ENCODE results near the gene ACP2.

Gene ACP2

DNA sequence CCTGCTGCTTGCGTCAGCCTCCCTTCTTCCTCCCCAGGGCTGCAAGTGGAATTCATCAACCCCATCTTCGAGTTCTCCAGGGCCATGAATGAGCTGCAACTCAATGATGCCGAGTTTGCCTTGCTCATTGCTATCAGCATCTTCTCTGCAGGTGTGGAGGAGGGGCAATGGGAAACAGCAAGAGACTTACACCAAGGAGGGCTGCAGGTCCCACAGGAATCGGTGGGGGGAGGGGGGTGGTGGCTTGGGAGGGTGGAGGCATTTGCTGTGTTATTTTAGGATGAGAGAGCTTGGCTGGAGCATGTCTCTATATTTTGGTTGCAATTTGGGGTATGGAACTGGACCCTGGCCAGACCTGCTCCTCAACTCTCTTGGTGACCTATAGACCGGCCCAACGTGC lies 19.3 kb upstream of the ACP2 start:
- peak overlapping the region; percentile 84 for H3K9ac ChIP-seq (ENCODE audit: low read length)
- H3K27me3 ChIP-seq (replicated peaks; ENCODE audit: control insufficient read depth, insufficient read depth, low read length) = no peaks in the 10 kb centered on the region
- H3K9me3 ChIP-seq (ENCODE audit: control insufficient read depth, low read length) = no peaks in the 10 kb centered on the region
- H3K4me1 ChIP-seq (ENCODE audit: control insufficient read depth, insufficient read depth, low read length) = peaks cover 43% of the 10 kb centered on the region
- H3K36me3 ChIP-seq (ENCODE audit: control insufficient read depth, insufficient read depth, low read length, severe bottlenecking) = peaks cover 39% of the 10 kb centered on the region
- no peak overlapping the region for H3K4me3 ChIP-seq (ENCODE audit: low read length)
- no peak for DNase-seq (ENCODE audit: low read depth)

DNA sequence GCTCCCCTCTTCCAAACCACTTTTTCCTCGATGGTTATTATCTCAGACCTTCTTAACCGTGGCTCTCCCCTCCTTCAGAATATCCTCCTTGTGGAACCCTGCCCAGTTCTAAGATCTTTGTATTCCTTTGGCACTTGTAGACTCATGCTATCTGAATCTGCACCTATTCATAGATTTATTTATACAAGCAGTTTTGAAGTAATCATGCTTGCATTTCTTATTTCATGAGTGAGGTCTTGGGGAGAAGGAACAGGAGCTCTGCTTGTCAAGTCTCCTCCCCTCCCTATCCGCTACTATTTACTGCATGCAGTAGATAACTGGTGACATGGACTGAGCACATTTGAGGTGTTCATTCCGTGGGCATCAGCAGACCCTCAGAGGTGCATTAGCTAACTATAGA lies 15.9 kb upstream of the ACP2 start:
- Histone ChIP-seq H3K9ac (ENCODE audit: low read length) (no peak overlapping the region), H3K27me3 (replicated peaks; ENCODE audit: control insufficient read depth, insufficient read depth, low read length) (no peaks in the 10 kb centered on the region), H3K36me3 (ENCODE audit: control insufficient read depth, insufficient read depth, low read length, severe bottlenecking) (peaks cover 48% of the 10 kb centered on the region), H3K9me3 (ENCODE audit: control insufficient read depth, low read length) (no peaks in the 10 kb centered on the region), H3K4me1 (ENCODE audit: control insufficient read depth, insufficient read depth, low read length) (peaks cover 36% of the 10 kb centered on the region), H3K4me3 (ENCODE audit: low read length) (peak overlapping the region; percentile 30)
- no peak for DNase-seq (ENCODE audit: low read depth)

DNA sequence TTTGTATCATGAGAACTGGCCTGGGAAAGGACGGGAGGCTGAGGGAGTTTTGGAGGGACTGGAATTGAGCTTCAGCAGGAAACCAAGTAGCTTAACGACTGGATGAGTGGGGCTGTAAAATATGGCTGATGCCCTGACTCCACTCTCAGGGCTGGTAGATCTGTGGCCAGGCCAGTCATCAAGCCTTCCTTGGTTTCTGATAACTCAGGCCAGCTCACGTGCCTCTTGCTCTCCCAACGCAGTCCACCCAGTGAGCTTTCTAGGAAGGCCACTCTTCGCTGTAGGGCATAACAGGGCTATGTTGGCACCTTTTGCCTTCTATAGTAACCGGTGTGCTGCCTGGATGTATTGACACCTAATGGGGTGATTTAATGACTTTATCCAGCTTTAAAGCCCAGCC lies 15.5 kb upstream of the ACP2 start:
- no peak overlapping the region for H3K9ac ChIP-seq (ENCODE audit: low read length)
- H3K36me3 ChIP-seq (ENCODE audit: control insufficient read depth, insufficient read depth, low read length, severe bottlenecking) = peaks cover 48% of the 10 kb centered on the region
- peaks cover 38% of the 10 kb centered on the region for H3K4me1 ChIP-seq (ENCODE audit: control insufficient read depth, insufficient read depth, low read length)
- no peak for DNase-seq (ENCODE audit: low read depth)
- H3K9me3 ChIP-seq (ENCODE audit: control insufficient read depth, low read length) = no peaks in the 10 kb centered on the region
- H3K27me3 ChIP-seq (replicated peaks; ENCODE audit: control insufficient read depth, insufficient read depth, low read length) = no peaks in the 10 kb centered on the region
- peak overlapping the region; percentile 30 for H3K4me3 ChIP-seq (ENCODE audit: low read length)

DNA sequence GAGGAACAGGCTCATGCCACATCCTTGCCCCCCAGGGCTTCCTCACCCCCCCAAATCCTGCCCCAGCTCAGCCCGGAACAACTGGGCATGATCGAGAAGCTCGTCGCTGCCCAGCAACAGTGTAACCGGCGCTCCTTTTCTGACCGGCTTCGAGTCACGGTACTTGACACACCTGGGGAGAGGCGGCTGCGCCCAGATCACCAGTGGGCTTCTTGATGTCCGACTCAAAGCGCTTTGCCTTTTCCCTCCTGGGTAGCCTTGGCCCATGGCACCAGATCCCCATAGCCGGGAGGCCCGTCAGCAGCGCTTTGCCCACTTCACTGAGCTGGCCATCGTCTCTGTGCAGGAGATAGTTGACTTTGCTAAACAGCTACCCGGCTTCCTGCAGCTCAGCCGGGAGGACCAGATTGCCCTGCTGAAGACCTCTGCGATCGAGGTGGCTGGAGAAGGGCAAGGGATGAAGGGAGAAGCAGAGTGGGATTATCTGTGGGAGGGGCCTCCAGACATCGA lies 12.7 kb upstream of the ACP2 start:
- H3K9me3 ChIP-seq (ENCODE audit: control insufficient read depth, low read length) = no peaks in the 10 kb centered on the region
- H3K4me3 ChIP-seq (ENCODE audit: low read length) = peak overlapping the region; percentile 59
- H3K4me1 ChIP-seq (ENCODE audit: control insufficient read depth, insufficient read depth, low read length) = peaks cover 47% of the 10 kb centered on the region
- peak overlapping the region; percentile 42 for H3K9ac ChIP-seq (ENCODE audit: low read length)
- H3K36me3 ChIP-seq (ENCODE audit: control insufficient read depth, insufficient read depth, low read length, severe bottlenecking) = peaks cover 29% of the 10 kb centered on the region
- no peak for DNase-seq (ENCODE audit: low read depth)
- H3K27me3 ChIP-seq (replicated peaks; ENCODE audit: control insufficient read depth, insufficient read depth, low read length) = no peaks in the 10 kb centered on the region

GRCh38 chr11:47260366-47260765 lies 11.8 kb upstream of the ACP2 start:
- H3K9ac ChIP-seq (ENCODE audit: low read length) = peak overlapping the region; percentile 89

DNA sequence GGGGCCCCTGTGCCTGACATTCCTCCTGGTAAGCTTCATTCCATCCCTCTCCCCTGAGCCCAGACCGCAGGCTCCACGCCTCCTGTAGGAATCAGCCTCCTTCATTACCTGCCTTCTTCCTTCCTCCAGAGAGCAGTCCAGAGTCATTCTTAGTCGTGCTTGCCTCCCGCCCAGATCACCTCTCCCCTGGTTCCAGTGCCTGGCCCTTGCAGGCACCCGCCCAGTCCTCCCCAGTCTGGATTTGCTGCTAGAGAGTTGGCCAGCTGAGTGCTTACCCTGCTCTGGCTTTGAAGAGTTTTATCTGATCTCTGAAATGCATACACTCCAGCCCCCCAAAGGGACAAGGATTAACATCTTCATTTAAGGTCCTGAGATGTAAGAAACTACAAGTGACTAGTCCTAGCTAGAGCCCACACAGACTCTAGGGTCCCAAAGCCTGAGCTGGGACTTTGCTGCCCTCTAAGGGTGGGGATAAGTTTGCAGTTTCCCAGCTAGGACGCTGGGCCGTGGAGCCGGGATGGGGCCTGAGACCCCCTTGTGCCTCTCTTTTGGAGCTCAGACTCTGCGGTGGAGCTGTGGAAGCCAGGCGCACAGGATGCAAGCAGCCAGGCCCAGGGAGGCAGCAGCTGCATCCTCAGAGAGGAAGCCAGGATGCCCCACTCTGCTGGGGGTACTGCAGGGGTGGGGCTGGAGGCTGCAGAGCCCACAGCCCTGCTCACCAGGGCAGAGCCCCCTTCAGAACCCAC lies 10.8 kb upstream of the ACP2 start:
- H3K9ac ChIP-seq (ENCODE audit: low read length) = peak overlapping the region; percentile 89
- H3K4me1 ChIP-seq (ENCODE audit: control insufficient read depth, insufficient read depth, low read length) = peaks cover 57% of the 10 kb centered on the region
- peaks cover 17% of the 10 kb centered on the region for H3K36me3 ChIP-seq (ENCODE audit: control insufficient read depth, insufficient read depth, low read length, severe bottlenecking)
- H3K9me3 ChIP-seq (ENCODE audit: control insufficient read depth, low read length) = no peaks in the 10 kb centered on the region
- DNase-seq (ENCODE audit: low read depth) = peak; percentile 44
- H3K4me3 ChIP-seq (ENCODE audit: low read length) = peak overlapping the region; percentile 82
- no peaks in the 10 kb centered on the region for H3K27me3 ChIP-seq (replicated peaks; ENCODE audit: control insufficient read depth, insufficient read depth, low read length)

More at GRCh38 chr11:47260366-47260765, 11.8 kb upstream of the ACP2 start:
- Histone ChIP-seq H3K27me3 (replicated peaks; ENCODE audit: control insufficient read depth, insufficient read depth, low read length) (no peaks in the 10 kb centered on the region), H3K4me1 (ENCODE audit: control insufficient read depth, insufficient read depth, low read length) (peaks cover 51% of the 10 kb centered on the region), H3K36me3 (ENCODE audit: control insufficient read depth, insufficient read depth, low read length, severe bottlenecking) (peaks cover 23% of the 10 kb centered on the region), H3K9me3 (ENCODE audit: control insufficient read depth, low read length) (no peaks in the 10 kb centered on the region), H3K4me3 (ENCODE audit: low read length) (peak overlapping the region; percentile 82)
- DNase-seq (ENCODE audit: low read depth) = no peak

GRCh38 chr11:47258317-47258902 lies 9.8 kb upstream of the ACP2 start:
- Histone ChIP-seq H3K4me1 (ENCODE audit: control insufficient read depth, insufficient read depth, low read length) (peaks cover 63% of the 10 kb centered on the region), H3K36me3 (ENCODE audit: control insufficient read depth, insufficient read depth, low read length, severe bottlenecking) (peaks cover 9% of the 10 kb centered on the region), H3K9me3 (ENCODE audit: control insufficient read depth, low read length) (no peaks in the 10 kb centered on the region), H3K9ac (ENCODE audit: low read length) (peak overlapping the region; percentile 89), H3K27me3 (replicated peaks; ENCODE audit: control insufficient read depth, insufficient read depth, low read length) (no peaks in the 10 kb centered on the region), H3K4me3 (ENCODE audit: low read length) (peak overlapping the region; percentile 82)
- no peak for DNase-seq (ENCODE audit: low read depth)

DNA sequence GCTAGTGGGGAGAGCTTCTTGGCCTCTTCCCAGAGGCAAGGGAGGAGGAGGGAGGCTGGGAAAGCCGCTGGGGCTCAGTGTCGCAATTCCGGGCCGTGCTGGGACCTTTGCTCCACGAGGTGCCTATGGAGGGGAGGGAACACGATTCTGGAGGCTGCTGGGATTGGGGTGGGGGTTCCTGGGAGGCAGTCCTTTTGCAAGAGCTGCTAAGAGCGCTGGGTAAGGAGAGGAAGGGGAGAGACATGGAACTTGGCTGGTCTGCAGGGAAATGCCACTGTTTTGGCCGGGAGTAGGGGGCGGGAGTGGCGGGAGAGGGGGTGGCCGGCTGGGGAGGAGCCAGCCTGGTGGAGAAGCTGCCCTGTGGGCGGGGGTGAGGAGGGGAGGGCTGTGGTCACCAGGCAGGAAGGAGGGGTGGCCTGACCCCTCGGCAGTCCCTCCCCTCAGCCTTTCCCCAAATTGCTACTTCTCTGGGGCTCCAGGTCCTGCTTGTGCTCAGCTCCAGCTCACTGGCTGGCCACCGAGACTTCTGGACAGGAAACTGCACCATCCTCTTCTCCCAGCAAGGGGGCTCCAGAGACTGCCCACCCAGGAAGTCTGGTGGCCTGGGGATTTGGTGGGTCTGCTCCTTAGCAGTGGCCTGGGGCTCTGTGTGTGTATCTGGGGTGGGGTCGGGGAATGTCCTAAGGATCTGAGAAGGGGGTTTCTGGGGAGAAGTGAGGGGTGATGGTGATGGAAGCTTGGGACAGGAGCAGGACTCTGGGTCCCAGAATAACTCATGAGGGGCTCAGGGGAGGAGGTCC lies 9.1 kb upstream of the ACP2 start, which contains the start of gene NR1H3:
TSS of gene NR1H3 (plus strand) at position 480 of the 800 bp plus-strand sequence. CDS start 1,221 bp downstream, outside the sequence.
- DNase-seq (ENCODE audit: low read depth) = peak; percentile 82
- Histone ChIP-seq H3K36me3 (ENCODE audit: control insufficient read depth, insufficient read depth, low read length, severe bottlenecking) (peaks cover 9% of the 10 kb centered on the region), H3K27me3 (replicated peaks; ENCODE audit: control insufficient read depth, insufficient read depth, low read length) (no peaks in the 10 kb centered on the region), H3K9ac (ENCODE audit: low read length) (peak within 1 kb of the TSS; percentile 89), H3K4me3 (ENCODE audit: low read length) (peak within 1 kb of the TSS; percentile 82), H3K9me3 (ENCODE audit: control insufficient read depth, low read length) (no peaks in the 10 kb centered on the region), H3K4me1 (ENCODE audit: control insufficient read depth, insufficient read depth, low read length) (peaks cover 63% of the 10 kb centered on the region)

- H3K9me3 ChIP-seq (ENCODE audit: control insufficient read depth, low read length) = no peaks in the 10 kb centered on the region
- peak overlapping the region; percentile 63 for H3K9ac ChIP-seq (ENCODE audit: low read length)
- no peaks in the 10 kb centered on the region for H3K27me3 ChIP-seq (replicated peaks; ENCODE audit: control insufficient read depth, insufficient read depth, low read length)
- DNase-seq (ENCODE audit: low read depth) = no peak
- H3K36me3 ChIP-seq (ENCODE audit: control insufficient read depth, insufficient read depth, low read length, severe bottlenecking) = peaks cover 9% of the 10 kb centered on the region
- H3K4me1 ChIP-seq (ENCODE audit: control insufficient read depth, insufficient read depth, low read length) = peaks cover 63% of the 10 kb centered on the region
- H3K4me3 ChIP-seq (ENCODE audit: low read length) = no peak overlapping the region
Observed at GRCh38 chr11:47257177-47257516, 8.5 kb upstream of the ACP2 start.

- no peaks in the 10 kb centered on the region for H3K9me3 ChIP-seq (ENCODE audit: control insufficient read depth, low read length)
- no peak overlapping the region for H3K4me3 ChIP-seq (ENCODE audit: low read length)
- H3K36me3 ChIP-seq (ENCODE audit: control insufficient read depth, insufficient read depth, low read length, severe bottlenecking) = peaks cover 4% of the 10 kb centered on the region
- no peak overlapping the region for H3K9ac ChIP-seq (ENCODE audit: low read length)
- H3K4me1 ChIP-seq (ENCODE audit: control insufficient read depth, insufficient read depth, low read length) = peaks cover 63% of the 10 kb centered on the region
- no peak for DNase-seq (ENCODE audit: low read depth)
- H3K27me3 ChIP-seq (replicated peaks; ENCODE audit: control insufficient read depth, insufficient read depth, low read length) = no peaks in the 10 kb centered on the region
Observed at GRCh38 chr11:47256374-47256773, 7.8 kb upstream of the ACP2 start.

- Histone ChIP-seq H3K9ac (ENCODE audit: low read length) (peak overlapping the region; percentile 55), H3K4me3 (ENCODE audit: low read length) (peak overlapping the region; percentile 48), H3K27me3 (replicated peaks; ENCODE audit: control insufficient read depth, insufficient read depth, low read length) (no peaks in the 10 kb centered on the region), H3K36me3 (ENCODE audit: control insufficient read depth, insufficient read depth, low read length, severe bottlenecking) (no peaks in the 10 kb centered on the region), H3K4me1 (ENCODE audit: control insufficient read depth, insufficient read depth, low read length) (peaks cover 55% of the 10 kb centered on the region), H3K9me3 (ENCODE audit: control insufficient read depth, low read length) (no peaks in the 10 kb centered on the region)
- no peak for DNase-seq (ENCODE audit: low read depth)
Observed at GRCh38 chr11:47254386-47254785, 5.8 kb upstream of the ACP2 start.

Data from adipocyte (in vitro differentiated cells).